ENCODE data around the gene MICAL3. TPM values are rescaled to one million over a fixed set of nuclear protein-coding genes. Genes with fewer than 3 reads are reported as not detected.

Gene MICAL3
- total RNA-seq, 6 experiments from 2014 or later, result 31.5 to 61.8 (median 48.2) TPM

DNA sequence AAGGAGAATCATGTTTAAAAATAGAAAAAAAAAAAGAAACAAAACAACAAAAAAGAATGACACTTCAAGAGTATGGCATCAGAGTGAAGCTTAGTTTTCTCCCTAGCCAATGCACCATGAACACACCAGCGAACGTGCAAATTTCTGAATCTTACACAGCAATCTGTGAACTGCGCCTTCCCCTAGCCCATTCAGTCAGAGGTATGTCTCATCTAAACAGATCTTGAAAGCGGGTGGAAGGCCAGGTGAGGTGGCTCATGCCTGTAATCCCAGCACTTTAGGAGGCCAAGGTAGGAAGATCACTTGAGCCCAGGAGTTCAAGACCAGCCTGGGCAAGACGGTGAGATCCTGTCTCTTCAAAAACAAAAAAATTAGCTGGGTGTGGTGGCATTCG is 113.1 kb downstream of the MICAL3 start:
- no peak for TF ChIP-seq POLR2A (IDR thresholded peaks at IDR 0.05)
- TF ChIP-seq, protein P1, sequence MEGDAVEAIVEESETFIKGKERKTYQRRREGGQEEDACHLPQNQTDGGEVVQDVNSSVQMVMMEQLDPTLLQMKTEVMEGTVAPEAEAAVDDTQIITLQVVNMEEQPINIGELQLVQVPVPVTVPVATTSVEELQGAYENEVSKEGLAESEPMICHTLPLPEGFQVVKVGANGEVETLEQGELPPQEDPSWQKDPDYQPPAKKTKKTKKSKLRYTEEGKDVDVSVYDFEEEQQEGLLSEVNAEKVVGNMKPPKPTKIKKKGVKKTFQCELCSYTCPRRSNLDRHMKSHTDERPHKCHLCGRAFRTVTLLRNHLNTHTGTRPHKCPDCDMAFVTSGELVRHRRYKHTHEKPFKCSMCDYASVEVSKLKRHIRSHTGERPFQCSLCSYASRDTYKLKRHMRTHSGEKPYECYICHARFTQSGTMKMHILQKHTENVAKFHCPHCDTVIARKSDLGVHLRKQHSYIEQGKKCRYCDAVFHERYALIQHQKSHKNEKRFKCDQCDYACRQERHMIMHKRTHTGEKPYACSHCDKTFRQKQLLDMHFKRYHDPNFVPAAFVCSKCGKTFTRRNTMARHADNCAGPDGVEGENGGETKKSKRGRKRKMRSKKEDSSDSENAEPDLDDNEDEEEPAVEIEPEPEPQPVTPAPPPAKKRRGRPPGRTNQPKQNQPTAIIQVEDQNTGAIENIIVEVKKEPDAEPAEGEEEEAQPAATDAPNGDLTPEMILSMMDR (IDR thresholded peaks at IDR 0.05), result no peak
- DNase-seq (no peak), ATAC-seq (no peak)
- intact Hi-C loops (cut with DNase I), result no loop called here
- no peaks in the 10 kb centered on the region for H3K27me3 ChIP-seq
- H3K4me1 ChIP-seq, result peaks cover 0 to 12% (median 7%) of the 10 kb centered on the region in 4 donors
- no peaks in the 10 kb centered on the region for H3K9me3 ChIP-seq
- H3K36me3 ChIP-seq, result peaks cover 0 to 1% (median under 1%) of the 10 kb centered on the region in 4 donors
- no peak overlapping the region for H3K27ac ChIP-seq
- whole genome bisulfite sequencing (ENCODE audit: insufficient coverage, low coverage, low lambda C conversion rate, missing lambda C conversion rate), result 88% methylated on average over 3 of the region's 6 CpGs
- H3K4me3 ChIP-seq, result no peak overlapping the region

DNA sequence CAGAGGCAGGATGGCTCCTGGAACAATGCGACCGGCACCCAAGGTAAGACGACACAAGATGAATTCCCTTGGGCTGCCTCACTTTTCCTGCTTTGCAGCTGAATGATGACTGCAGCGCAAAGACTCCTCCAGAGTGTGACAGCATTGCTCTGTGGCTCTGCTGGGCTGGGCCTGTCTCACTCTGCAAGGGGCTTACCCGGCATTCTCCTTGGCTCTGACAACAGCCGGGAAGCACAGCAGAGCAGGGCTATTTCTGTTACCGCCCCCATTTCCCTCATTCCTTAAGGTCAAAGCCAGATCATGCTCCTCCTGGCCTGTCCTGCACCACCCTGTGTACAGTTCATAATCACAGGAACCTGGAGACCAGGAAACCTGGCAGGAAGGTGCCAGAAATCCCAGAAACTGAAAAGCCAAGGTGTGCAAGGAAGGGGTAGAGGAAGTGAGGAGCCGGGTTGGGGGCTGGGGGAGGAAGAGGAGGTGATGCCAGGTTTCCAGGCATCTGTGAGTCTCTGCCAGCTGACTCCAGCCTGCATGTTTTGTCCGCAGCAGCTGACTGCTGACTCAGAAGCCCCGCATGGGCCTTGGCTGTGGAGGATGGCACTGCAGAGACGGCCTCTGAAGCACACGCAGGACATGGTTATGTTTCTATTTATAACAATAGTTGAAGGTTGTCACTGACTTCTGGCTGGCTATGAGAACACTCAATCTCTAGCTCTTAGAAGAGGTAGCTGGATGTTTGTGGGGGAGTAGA is 113.6 kb downstream of the MICAL3 start:
- peak; percentile 57 to 80 (median 64) for ATAC-seq
- 34% methylated on average over 11 of the region's 12 CpGs for WGBS (ENCODE audit: insufficient coverage, low coverage, low lambda C conversion rate, missing lambda C conversion rate)
- H3K9me3 ChIP-seq, result no peaks in the 10 kb centered on the region
- TF ChIP-seq, protein P1 (IDR thresholded peaks at IDR 0.05), result peak in 1 of 4 donors; percentile 15
- no peak for TF ChIP-seq POLR2A (IDR thresholded peaks at IDR 0.05)
- peaks cover 0 to 7% (median 3%) of the 10 kb centered on the region in 4 donors for H3K36me3 ChIP-seq
- no peak overlapping the region for H3K27ac ChIP-seq
- H3K27me3 ChIP-seq, result no peaks in the 10 kb centered on the region
- H3K4me3 ChIP-seq, result no peak overlapping the region
- peak in 1 of 3 donors; percentile 46 for DNase-seq
- H3K4me1 ChIP-seq, result peaks cover 0 to 12% (median 7%) of the 10 kb centered on the region in 4 donors
- intact Hi-C loops (cut with DNase I), result no loop called here

DNA sequence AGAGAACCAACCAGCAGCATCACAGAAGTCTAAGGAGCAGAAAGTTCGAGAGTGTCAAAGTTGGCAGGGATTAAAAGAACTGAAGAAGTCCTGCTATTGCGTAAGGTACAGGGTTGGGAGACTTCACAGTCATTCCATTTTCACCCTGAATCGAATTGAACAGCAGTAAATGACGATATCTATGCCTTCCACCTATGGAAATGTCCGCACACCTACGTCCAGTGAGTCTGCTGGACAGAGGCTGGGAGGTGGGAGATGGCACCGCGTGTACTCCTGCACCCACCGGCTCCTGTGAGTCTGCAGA is 116.7 kb downstream of the MICAL3 start:
- ATAC-seq (peak; percentile 5 to 67 (median 39)), DNase-seq (no peak)
- Histone ChIP-seq H3K4me3 (no peak overlapping the region), H3K27ac (peak overlapping the region in 1 of 3 donors; percentile 26), H3K36me3 (peaks cover 0 to 19% (median 7%) of the 10 kb centered on the region in 4 donors), H3K4me1 (peaks cover 0 to 12% (median 7%) of the 10 kb centered on the region in 4 donors), H3K27me3 (no peaks in the 10 kb centered on the region), H3K9me3 (no peaks in the 10 kb centered on the region)
- intact Hi-C loops (cut with DNase I), result no loop called here
- WGBS (ENCODE audit: insufficient coverage, low coverage, low lambda C conversion rate, missing lambda C conversion rate), result 61% methylated on average over 4 of the region's 9 CpGs
- TF ChIP-seq POLR2A (IDR thresholded peaks at IDR 0.05), result no peak
- TF ChIP-seq, protein P1 (IDR thresholded peaks at IDR 0.05), result no peak

DNA sequence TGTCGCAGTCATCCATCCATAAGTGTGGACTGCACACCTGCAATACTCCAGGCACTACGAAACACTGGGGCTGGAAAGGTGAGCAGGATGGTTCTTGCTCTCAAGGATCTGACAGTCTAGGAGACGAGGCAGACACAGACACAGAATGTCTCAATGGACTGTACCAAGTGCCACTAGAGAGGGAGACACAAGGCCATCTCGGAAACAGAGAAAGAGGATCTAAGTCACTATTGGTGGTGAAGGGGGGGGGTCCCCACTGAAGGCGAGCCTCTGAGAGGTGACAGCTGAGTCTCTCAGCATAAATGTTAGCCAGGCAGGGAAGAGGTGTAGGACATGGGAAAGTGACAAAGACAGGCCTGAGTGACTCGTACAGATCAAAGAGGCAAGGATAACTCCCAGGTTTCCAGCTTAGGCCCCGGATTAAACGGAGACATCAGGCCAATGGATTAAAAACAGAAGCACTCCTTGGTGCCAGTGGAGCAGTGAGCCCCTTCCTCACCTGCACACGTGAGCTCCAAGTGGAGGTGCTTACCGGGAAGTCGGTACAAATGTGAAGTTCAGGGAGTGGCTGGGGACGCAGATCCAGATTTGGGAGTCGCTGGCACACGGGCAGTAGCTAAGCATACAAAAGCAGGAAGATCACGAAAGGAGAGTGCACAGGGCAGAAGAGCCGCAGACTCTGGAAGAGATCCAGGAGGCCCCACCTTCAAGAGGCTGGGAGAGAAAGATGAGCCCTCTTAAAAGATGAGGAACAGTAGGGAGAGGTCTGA is 117.2 kb downstream of the MICAL3 start:
- H3K36me3 ChIP-seq, result peaks cover 0 to 19% (median 7%) of the 10 kb centered on the region in 4 donors
- H3K27me3 ChIP-seq, result no peaks in the 10 kb centered on the region
- intact Hi-C loops (cut with DNase I), result no loop called here
- H3K4me1 ChIP-seq, result peaks cover 0 to 12% (median 7%) of the 10 kb centered on the region in 4 donors
- DNase-seq, result no peak
- TF ChIP-seq, protein P1 (IDR thresholded peaks at IDR 0.05), result no peak
- no peak for TF ChIP-seq POLR2A (IDR thresholded peaks at IDR 0.05)
- whole genome bisulfite sequencing (ENCODE audit: insufficient coverage, low coverage, low lambda C conversion rate, missing lambda C conversion rate), result 58% methylated on average over 16 of the region's 16 CpGs
- peak; percentile 18 to 72 (median 46) for ATAC-seq
- no peak overlapping the region for H3K4me3 ChIP-seq
- H3K9me3 ChIP-seq, result no peaks in the 10 kb centered on the region
- peak overlapping the region in 1 of 3 donors; percentile 26 for H3K27ac ChIP-seq
